CD4-positive, alpha-beta T cell treated with Interleukin-17A for 1 hour (primary cell): ENCODE results near the gene RNU4-1.
A peak's percentile ranks its signal among the peaks of the same experiment; 100 is the strongest.

Experiments used
- DNase-seq: peaks from one replicate; pipeline ENCODE4 v3.0.0-alpha.2; 2020

Gene RNU4-1

DNA sequence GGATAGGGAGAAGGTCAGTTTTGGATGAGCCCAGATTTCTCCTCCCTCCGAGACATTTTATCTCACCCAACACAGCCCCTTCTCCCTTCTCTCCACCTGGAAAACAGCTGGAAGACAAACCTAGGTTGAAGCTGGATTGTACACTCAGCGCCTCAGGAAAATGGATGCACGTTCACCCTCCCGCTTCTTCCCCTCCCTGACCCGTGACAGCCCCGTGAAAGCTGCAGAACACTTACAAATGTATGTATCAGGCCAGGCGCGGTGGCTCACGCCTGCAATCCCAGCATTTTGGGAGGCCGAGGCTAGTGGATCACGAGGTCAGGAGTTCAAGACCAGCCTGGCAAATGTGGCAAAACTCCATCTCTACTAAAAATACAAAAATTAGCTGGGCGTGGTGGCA lies 5.5 kb downstream of the RNU4-1 start:
- DNase-seq: no peak

- no peak for DNase-seq
These were observed 6.1 kb downstream of the RNU4-1 start for GRCh38 chr12:120286768-120287490.

DNA sequence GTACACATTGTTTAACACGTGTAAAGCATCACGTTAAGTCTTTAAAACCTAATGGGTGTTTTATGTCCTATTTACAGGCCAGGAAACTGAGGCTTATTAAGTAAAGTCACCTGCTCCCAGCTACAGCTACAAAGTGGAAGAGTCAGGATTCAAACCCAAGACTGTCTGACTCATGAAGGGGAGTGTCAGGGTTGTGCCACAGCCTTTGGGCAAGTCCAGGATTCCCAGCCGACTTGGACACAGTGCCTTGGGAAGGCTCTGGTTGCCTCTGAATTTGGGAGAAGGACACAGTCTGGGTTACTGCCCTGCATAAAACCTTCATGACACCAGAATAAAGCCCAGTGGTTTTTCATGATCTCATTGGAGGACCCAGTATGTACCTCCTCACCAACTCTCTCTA lies 8.7 kb downstream of the RNU4-1 start:
- no peak for DNase-seq

DNA sequence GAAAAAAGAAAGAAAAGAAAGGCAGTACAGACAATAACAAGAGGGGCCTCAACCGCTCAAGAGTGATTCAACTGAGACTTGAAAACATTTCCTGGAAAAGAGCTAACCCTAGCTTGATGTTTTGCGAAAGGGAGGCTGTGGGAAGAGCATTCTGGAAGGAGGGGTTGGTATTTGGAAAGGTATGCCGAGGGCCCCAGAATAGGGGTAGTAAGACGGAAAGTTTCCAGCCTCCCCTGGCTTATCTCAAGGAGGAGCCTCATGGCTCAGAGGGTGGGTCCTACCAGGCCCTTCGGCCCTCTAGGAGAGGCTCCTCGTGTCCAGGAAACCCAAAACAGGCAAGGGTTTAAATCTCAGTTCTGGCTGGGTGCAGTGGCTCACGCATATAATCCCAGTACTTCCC lies 9.7 kb downstream of the RNU4-1 start:
- DNase-seq: no peak

DNA sequence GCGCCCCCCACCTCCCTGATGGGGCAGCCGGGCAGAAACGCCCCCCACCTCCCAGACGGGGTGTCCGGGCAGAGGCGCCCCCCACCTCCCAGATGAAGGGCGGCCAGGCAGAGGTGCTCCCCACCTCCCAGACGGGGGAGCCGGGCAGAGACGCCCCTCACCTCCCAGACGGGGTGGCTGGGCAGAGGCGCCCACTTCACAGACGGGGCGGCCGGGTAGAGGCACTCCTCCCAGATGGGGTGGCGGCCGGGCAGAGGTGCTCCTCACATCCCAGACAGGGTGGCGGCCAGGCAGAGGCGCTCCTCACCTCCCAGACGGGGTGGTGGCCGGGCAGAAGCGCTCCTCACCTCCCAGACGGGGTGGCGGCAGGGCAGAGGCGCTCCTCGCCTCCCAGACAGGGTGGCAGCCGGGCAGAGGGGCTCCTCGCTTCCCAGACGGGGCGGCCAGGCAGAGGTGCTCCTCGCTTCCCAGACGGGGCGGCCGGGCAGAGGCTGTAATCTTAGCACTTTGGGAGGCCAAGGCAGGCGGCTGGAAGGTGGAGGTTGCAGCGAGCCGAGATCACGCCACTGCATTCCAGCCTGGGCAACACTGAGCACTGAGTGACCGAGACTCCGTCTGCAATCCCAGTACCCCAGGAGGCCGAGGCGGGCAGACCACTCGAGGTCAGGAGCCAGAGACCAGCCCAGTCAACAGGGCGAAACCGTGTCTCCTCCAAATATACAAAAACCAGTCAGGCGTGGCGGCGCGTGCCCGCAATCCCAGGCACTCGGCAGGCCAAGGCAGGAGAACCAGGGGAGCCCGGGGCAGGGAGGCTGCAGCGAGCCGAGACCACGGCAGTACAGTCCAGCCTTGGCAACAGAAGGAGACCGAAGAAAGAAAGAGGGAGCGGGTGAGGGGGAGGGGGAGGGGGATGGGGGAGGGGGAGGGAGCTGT lies 14.6 kb downstream of the RNU4-1 start:
- DNase-seq: no peak

DNA sequence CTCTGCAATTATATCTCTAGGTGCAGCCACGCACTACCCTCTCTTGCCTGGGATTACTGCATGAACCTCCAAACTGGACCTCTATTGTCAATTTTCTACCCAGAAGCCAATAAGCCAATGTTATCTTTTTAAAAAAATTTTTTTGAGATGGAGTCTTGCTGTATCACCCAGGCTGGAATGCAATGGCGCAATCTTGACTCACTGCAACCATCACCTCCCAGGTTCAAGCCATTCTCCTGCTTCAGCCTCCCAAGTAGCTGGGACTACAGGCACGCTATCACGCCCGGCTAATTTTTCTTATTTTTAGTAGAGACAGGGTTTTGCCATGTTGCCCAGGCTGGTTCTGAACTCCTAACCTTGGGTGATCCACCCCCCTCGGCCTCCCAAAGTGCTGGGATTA lies 16.3 kb downstream of the RNU4-1 start:
- DNase-seq: no peak

GRCh38 chr12:120267736-120268135 lies 25.3 kb downstream of the RNU4-1 start:
- no peak for DNase-seq

DNA sequence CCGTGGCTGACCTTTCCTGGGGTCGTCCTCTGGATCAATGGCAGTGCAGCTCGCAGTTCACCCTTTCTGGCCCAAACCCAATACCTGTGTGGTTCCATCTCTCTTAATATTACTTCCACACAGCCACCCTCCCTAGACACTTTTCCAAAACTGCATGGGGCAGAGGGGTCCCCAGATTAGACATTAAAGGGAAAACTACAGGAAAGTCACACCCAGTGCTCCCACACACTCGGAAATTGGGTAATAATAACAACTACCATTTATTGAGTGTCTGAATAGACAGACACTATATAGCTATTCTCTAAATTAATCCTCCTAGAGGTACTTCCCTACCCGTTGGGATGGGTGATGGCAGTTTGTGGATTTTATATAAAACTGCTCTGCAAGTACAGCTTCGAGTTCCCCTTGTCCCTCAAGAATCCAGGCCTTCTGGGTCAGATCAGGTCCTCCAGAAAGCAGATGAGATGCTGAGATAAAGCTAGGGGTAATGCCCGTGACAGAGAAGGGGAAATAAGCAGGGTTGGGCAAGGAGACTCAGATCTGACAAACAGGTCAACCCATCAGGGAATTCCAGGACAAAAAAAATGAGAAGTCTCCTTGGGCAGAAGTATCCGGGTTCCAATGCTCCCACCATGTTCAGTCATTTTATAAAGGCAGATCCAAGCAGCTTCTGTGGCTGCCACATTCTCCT lies 26.7 kb downstream of the RNU4-1 start:
- DNase-seq: no peak

- peak; percentile 88 for DNase-seq
These were observed 27.4 kb downstream of the RNU4-1 start, which contains the start of gene PXN for GRCh38 chr12:120265473-120266179. TSS of gene PXN (minus strand) at chr12:120265730. CDS start at chr12:120265629, 101 bp downstream.

GRCh38 chr12:120264904-120265472 lies 28.0 kb downstream of the RNU4-1 start:
- no peak for DNase-seq

GRCh38 chr12:120264086-120264903 lies 28.7 kb downstream of the RNU4-1 start:
- no peak for DNase-seq

GRCh38 chr12:120263748-120264085 lies 29.3 kb downstream of the RNU4-1 start:
- no peak for DNase-seq

DNA sequence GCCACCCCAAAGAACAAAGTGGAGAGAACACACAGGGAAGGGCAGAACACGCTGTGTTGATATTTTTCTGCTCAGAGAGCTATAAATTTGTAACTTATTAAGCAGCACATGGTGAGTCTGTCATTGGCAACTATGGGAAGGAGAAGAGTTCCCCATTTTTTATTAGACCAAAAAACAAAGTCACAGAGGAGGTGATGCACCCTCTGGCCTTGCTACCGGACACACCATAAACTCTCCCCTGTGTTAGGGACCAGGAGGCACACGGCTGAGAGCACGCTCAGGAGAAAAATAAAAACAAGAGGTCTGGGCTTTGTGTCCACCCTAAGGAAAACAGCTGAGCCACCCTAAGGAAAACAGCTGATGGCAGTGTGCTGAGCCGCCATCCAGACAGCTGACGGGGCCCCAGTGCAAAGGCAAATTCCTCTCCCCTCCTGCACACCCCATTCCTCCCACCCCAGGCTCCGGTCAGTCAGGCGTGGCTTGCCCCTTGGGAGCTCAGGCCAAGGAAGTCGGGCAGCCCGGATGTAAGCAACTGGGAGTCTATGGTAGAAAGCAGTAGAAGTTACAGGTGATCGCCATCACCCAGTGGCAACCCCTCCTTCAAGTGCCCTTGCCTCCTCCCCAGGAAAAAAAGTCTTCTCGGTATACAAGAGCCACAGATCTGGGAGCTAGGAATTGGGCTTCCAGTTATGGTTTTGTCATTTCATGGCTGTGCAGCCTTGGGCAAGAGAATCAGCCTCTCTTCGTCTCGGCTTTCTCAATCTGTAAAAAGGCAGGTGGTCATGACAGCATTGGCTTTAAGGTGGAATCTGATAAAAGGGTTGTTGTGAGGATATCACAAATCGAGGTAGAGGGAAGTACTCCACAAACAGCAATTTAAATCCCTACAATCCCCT lies 29.9 kb downstream of the RNU4-1 start:
- no peak for DNase-seq

DNA sequence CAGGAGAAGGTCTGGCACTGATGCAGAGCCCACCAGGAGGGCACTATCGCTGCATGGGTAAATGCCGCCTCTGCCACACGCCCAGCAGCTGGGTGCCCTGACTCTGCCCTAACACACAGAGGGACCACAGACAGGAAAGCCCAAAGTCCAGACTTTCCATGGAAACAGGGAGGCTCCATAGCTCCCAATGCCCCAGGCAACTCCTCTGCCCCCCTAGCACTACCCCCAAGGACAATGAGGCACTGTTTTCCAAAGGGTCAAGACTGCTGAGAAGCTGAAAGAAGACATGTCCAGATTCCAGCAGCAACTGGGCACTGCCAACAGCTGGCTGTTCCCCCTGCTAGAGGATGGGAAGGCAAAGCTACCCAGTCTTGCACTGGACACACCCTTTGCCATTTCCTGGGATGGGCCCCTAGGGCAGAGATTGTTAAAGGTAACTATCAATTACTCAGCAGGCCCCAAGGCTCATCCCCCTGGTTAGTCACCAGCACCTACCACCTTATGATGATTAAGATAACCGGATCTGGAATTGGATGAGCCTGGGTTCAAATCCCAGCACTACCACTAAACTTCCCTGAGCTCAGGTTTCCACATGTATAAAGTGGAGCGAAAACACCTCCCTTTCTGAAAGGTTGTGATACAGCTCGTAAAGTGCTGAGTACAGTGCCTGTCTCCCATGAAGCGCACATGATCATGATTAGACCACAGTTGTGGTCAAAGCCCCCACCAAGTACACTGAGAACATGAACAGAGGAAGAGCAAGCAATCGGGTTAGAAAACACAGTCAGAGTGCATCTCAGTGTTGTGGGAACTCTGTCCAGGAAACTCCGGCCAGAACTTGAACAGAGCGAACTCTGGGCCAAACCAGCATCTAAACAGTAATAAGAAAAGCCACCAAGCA lies 30.8 kb downstream of the RNU4-1 start:
- peak; percentile 51 for DNase-seq

GRCh38 chr12:120260607-120261006 lies 32.4 kb downstream of the RNU4-1 start:
- DNase-seq: no peak

DNA sequence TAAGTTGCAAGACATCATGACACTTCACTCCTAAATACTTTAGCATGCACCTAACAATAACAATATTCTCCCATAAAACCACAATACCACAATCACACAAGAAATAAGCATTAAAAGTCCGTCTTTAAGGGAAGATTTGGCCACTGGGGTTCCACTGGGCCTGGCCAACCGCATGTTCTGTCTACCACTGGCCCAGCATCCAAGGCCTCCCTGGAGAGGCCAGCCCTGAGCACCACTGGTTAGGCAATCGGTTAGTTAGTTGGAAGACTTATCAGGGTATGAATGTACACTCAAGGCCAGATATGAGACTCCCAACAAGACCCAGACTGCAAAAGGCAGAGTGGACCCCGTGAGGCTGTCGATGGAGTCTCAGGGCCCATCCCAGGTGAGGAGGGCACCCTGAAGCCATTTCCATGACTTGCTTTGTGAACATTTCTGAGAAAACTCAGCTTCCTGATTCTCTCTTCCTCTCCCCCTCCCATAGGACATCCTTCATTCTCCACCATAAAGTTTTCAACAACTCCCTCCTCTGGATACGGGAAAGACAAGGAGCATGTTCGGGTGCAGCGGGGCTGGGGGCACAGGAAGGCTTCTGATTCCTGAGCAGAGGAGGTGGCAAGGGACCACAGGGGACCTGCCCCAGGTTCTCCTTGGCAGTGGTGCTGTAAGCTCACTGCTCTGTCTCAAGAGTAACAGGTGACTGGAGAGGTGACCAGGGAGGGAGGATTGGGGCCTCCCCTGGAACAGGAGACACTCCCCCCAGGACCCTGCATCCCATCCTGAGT lies 33.4 kb downstream of the RNU4-1 start:
- no peak for DNase-seq

DNA sequence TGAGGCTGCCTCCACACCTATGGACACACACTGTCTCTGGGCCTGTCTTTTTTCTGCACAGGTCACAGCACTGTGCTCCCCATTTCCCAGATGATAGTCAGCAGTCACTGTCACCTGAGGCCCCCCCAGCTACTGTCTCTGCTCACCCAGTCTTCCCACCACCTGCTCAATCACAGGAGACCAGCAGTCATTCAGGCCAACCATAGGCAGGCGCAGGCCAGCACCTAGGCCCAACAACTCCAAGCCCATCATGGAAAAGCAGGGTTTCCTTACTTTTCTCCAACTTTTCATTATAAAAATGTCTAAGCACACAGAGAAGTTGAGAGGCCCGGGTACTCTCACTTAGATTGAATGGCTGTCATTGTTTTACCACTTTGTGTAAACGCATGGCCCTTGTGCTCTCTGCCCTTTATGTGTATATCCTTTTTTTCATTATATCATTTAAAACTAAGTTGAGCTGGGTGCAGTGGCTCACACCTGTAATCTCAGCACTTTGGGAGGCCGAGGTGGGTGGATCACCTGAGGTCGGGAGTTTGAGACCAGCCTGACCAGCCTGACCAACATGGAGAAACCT lies 34.6 kb downstream of the RNU4-1 start:
- no peak for DNase-seq
